Activated CD4-positive, alpha-beta memory T cell treated with anti-CD3 and anti-CD28 coated beads, Interleukin-2, amount 10 ng/mL, durations not matched to agents 7 days and 5 days (primary cell): ENCODE results near the gene MIER2. TPM values are rescaled to one million over a fixed set of nuclear protein-coding genes. Genes with fewer than 3 reads are reported as not detected.
"Not testable (repeated sequence)": the region's sequence is repeated elsewhere in the genome, so short reads cannot be mapped to it uniquely, and the experiment has no call there.

Experiments used
- CTCF ChIA-PET: fragments of 350-600 bp; sonication (Branson Sonifier 250); formaldehyde crosslinking; loops from one replicate; lab custom pipeline; 2021; ENCODE audit warnings: antibody characterized with exemption, inconsistent platforms; lab: Charles Lee
- POLR2A ChIA-PET: fragments of 350-600 bp; sonication (Branson Sonifier 250); formaldehyde crosslinking; loops from one replicate; lab custom pipeline; 2021; ENCODE audit warnings: antibody characterized with exemption; lab: Charles Lee
- DNase-seq: peaks from one replicate; pipeline ENCODE4 v3.0.0-alpha.2; 2020
- H3K27ac Mint-ChIP-seq: one replicate; pipeline ENCODE4 v1.8.0; 2021; ENCODE audit warnings: mild to moderate bottlenecking, mixed read lengths
- H3K27me3 Mint-ChIP-seq: one replicate; pipeline ENCODE4 v1.8.0; 2021; ENCODE audit warnings: mixed read lengths
- H3K36me3 Mint-ChIP-seq: one replicate; pipeline ENCODE4 v1.8.0; 2021; ENCODE audit warnings: low read depth, mixed read lengths
- H3K4me1 Mint-ChIP-seq: one replicate; pipeline ENCODE4 v1.8.0; 2021; ENCODE audit warnings: mixed read lengths
- H3K4me3 Mint-ChIP-seq: one replicate; pipeline ENCODE4 v1.8.0; 2021; ENCODE audit warnings: mild to moderate bottlenecking, mixed read lengths
- H3K9me3 Mint-ChIP-seq: one replicate; pipeline ENCODE4 v1.8.0; 2021; ENCODE audit warnings: mixed read lengths
- total RNA-seq, 2 experiments: library from RNA; stranded (reverse); gene quantifications; one replicate each; pipeline ENCODE4 v1.2.3, GENCODE V29; 2021

MIER2 gene
- total RNA-seq, 2 experiments from 2014 or later, result 17.2 to 20.8 TPM

DNA sequence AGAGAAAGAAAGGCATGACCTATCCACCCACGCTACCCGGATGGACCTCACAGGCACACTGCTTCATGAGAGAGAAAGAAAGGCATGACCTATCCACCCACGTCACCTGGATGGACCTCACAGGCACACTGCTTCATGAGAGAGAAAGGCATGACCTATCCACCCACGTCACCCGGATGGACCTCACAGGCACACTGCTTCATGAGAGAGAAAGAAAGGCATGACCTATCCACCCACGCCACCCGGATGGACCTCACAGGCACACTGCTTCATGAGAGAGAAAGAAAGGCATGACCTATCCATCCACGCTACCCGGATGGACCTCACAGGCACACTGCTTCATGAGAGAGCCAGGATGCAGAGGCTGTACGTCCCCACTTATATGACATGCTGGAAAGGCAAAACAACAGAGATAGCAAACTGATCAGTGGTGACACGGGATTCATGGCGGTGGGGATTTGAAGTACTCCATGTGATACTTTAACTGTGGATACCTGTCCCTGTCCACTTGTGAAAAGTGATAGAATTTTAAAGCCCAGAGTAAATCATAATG is 73.8 kb downstream of the MIER2 start:
- POLR2A ChIA-PET, H3K9me3 Mint-ChIP-seq, H3K27ac Mint-ChIP-seq, H3K4me3 Mint-ChIP-seq, DNase-seq, CTCF ChIA-PET, H3K36me3 Mint-ChIP-seq: not testable (repeated sequence)
- H3K27me3 Mint-ChIP-seq, result peaks cover 36% of the 10 kb centered on the region
- peaks cover 12% of the 10 kb centered on the region for H3K4me1 Mint-ChIP-seq

DNA sequence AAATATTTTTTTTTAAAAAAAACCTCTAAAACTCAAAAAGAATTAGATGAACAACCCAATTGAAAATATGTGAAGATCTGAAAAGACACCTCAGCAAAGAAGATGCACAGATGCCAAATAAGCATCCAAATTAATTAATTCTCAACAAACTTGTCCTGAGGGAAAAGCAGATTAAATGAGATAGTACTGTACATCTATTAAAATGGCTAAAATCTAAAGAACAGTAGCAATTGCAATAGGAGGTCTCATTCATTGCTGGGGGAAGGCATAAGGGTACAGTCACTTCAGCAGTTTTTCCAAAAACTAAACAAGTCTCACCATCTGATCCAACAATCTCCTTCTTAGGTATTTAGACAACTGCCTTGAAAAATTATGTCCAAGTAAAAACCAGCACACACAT is 75.4 kb downstream of the MIER2 start:
- Mint-ChIP-seq H3K36me3 (no peaks in the 10 kb centered on the region), H3K4me1 (peaks cover 12% of the 10 kb centered on the region), H3K9me3 (no peaks in the 10 kb centered on the region), H3K27me3 (peaks cover 47% of the 10 kb centered on the region), H3K27ac (no peak overlapping the region), H3K4me3 (no peak overlapping the region)
- ChIA-PET CTCF (no interaction called here), POLR2A (no interaction called here)
- no peak for DNase-seq

DNA sequence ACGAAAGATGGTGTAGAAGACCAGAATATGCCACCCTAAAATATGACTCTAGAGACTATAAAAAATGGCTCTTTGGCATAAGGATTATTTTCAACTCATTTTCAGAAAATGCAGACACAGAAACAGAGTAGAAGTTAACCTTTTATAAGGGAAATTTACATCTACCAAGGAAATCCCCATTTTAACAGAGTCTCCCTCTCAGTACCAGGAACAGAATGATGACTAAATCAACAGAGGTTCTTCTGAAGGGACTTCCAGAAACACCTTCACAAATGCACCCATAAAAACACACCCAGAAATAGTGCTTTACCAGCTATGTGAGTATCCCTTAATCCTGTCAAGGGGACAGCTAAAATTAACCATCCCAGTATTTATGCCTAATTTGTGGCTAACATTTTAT is 82.5 kb downstream of the MIER2 start:
- H3K9me3 Mint-ChIP-seq, result no peaks in the 10 kb centered on the region

DNA sequence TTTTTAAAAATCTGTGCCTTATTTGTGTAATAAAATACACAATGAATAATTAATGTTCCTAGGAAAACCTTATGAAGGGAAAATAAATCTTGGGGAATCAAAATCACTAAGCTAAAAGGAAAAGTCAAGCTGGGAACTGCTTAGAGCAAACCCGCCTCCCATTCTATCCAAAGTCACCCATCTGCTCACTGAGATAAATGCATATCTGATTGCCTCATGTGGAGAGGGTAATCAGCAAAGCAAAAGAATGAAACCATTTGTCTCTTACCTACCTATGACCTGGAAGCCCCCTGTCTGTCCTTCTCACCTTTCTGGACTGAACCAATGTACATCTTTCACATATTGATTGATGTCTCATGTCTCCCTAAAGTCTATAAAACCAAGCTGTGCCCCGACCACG is 87.8 kb downstream of the MIER2 start:
- H3K27me3 Mint-ChIP-seq, result peaks cover 36% of the 10 kb centered on the region
- not testable (repeated sequence) for H3K36me3 Mint-ChIP-seq

More for the DNA sequence above, 82.5 kb downstream of the MIER2 start:
- Mint-ChIP-seq H3K27me3 (peaks cover 26% of the 10 kb centered on the region), H3K4me1 (peaks cover 12% of the 10 kb centered on the region), H3K27ac (no peak overlapping the region), H3K36me3 (no peaks in the 10 kb centered on the region), H3K4me3 (no peak overlapping the region)
- DNase-seq, result no peak
- POLR2A ChIA-PET, result no interaction called here
- CTCF ChIA-PET, result interaction anchor here (1.4 kb wide), 1 partner anchor 15 kb away, joined by 3 read pairs; no protein-coding TSS in a partner anchor

More for the DNA sequence above, 87.8 kb downstream of the MIER2 start:
- H3K9me3 Mint-ChIP-seq, H3K4me1 Mint-ChIP-seq, POLR2A ChIA-PET, DNase-seq, H3K4me3 Mint-ChIP-seq, H3K27ac Mint-ChIP-seq: not testable (repeated sequence)
- CTCF ChIA-PET, result interaction anchor here (1.3 to 1.7 kb wide), 2 partner anchors 10 kb away, joined by 4 to 7 read pairs; no protein-coding TSS in a partner anchor

Other genes starting within 250 kb of the MIER2 start
- not detected for gene OR4F17, start 237.7 kb downstream of the MIER2 start, total RNA-seq
- under 1 TPM; 0.60 to 0.78 TPM for gene PLPP2, start 53.4 kb downstream of the MIER2 start, total RNA-seq
- gene C2CD4C, start 64.4 kb upstream of the MIER2 start, total RNA-seq, result under 1 TPM in 1 of 2 experiments, not detected in 1; 0.08 TPM
- gene SHC2, start 116.2 kb upstream of the MIER2 start, total RNA-seq, result not detected
- gene MADCAM1, start 151.7 kb upstream of the MIER2 start, total RNA-seq, result under 1 TPM; 0.78 to 0.81 TPM
- gene TPGS1, start 162.7 kb upstream of the MIER2 start, total RNA-seq, result 10 to 100 TPM; 22.9 to 24.0 TPM
- gene CDC34, start 187.0 kb upstream of the MIER2 start, total RNA-seq, result 10 to 100 TPM; 50.3 to 50.4 TPM
- gene GZMM, start 199.3 kb upstream of the MIER2 start, total RNA-seq, result 10 to 100 TPM; 45.1 to 45.2 TPM
- 100 to 1,000 TPM; 255 to 257 TPM for gene BSG, start 227.8 kb upstream of the MIER2 start, total RNA-seq
- 1 to 10 TPM; 3.1 to 3.5 TPM for gene HCN2, start 245.1 kb upstream of the MIER2 start, total RNA-seq